Prostate gland (tissue), 2 donors: ENCODE measurements around the gene GOLGA1. TPM values are rescaled to one million over a fixed set of nuclear protein-coding genes. Genes with fewer than 3 reads are reported as not detected.

ENCODE experiments used
- DNase-seq: peaks from one replicate; pipeline ENCODE4 v3.0.0-alpha.2; 2019; ENCODE audit warnings: low spot score
- H3K27ac ChIP-seq, 2 donors: fragments of 200-600 bp; sonication (generic); 2 replicates each; pipeline ENCODE4 v1.5.1; 2017 to 2019
- H3K27me3 ChIP-seq: fragments of 200-600 bp; sonication (generic); replicated peaks from 2 replicates; pipeline ENCODE4 v1.5.1; 2019; ENCODE audit not compliant: insufficient read depth
- H3K36me3 ChIP-seq, 2 donors: fragments of 200-600 bp; sonication (generic); 1 replicate in 1 of 2; 2 replicates in 1 of 2; pipeline versions ENCODE4 v1.5.1 to v1.8.1; 2017 to 2019
- H3K4me1 ChIP-seq: fragments of 200-600 bp; sonication (generic); replicated peaks from 2 replicates; pipeline ENCODE4 v1.5.1; 2019
- H3K4me3 ChIP-seq, 2 donors: fragments of 200-600 bp; sonication (generic); 2 replicates each; pipeline ENCODE4 v1.5.1; 2017 to 2019
- H3K9me3 ChIP-seq: fragments of 200-600 bp; sonication (generic); 2 replicates; pipeline ENCODE4 v1.5.1; 2017
- POLR2A ChIP-seq: fragments of 450-650 bp; IDR thresholded peaks from one replicate; pipeline ENCODE4 v1.6.1; 2016; ENCODE audit warnings: antibody characterized with exemption, mild to moderate bottlenecking
- POLR2AphosphoS5 ChIP-seq: sonication (generic); formaldehyde crosslinking; IDR thresholded peaks from one replicate; pipeline ENCODE4 v1.6.1; 2017; ENCODE audit warnings: antibody characterized with exemption
- WGBS: methylation state at CpG from one replicate; pipeline ENCODE4 v1.1.5; 2018; 5-methylcytosine and 5-hydroxymethylcytosine counted together
- intact Hi-C: fragments of 100-400 bp; cut with DNase I; formaldehyde crosslinking; loops from one replicate; pipeline ENCODE4 v1.14.2; 2022
- total RNA-seq, 2 donors: library from RNA; depleted of rRNA; stranded (reverse); fragments of >200 nt; gene quantifications; one replicate each; pipeline ENCODE4 v1.1.0, GENCODE V29; 2016
- TF ChIP-seq, protein P1 (sequence below), 4 experiments: fragments of 200-600 bp in 2 of 4; fragments of 450-650 bp in 2 of 4; sonication (generic) in 2 of 4; IDR thresholded peaks; 1 replicate in 3 of 4; 2 replicates in 1 of 4; pipeline ENCODE4 v1.5.1; 2016 to 2019; ENCODE audit warnings: antibody characterized with exemption in 4 of 4, mild to moderate bottlenecking in 2 of 4, moderate library complexity in 2 of 4

GOLGA1 gene
- total RNA-seq, 2 donors from 2014 or later = 12.5 to 28.3 TPM

DNA sequence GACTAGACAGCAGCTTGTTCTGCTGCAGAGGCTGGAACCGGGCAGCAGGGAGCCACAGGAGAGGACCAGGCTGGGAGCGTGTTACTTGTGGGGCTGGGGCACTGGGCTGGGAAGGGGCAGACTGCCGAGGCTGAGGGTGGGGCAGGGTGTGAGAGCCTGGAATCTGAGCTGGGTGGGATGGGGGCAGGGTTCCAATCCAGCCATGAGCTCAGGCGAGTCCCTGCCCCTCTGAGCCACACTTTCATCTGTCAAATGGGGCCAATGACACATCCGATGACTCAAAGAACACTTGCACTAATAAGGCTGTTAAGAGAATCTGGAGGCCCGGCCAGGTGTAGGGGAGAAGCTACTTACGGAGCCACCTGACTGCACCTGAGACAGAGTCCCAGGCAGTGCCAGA lies 106.3 kb downstream of the GOLGA1 start:
- intact Hi-C loops = no loop called here
- H3K9me3 ChIP-seq = no peaks in the 10 kb centered on the region
- no peaks in the 10 kb centered on the region for H3K36me3 ChIP-seq
- TF ChIP-seq POLR2A (no peak), POLR2AphosphoS5 (no peak)
- TF ChIP-seq, protein P1, sequence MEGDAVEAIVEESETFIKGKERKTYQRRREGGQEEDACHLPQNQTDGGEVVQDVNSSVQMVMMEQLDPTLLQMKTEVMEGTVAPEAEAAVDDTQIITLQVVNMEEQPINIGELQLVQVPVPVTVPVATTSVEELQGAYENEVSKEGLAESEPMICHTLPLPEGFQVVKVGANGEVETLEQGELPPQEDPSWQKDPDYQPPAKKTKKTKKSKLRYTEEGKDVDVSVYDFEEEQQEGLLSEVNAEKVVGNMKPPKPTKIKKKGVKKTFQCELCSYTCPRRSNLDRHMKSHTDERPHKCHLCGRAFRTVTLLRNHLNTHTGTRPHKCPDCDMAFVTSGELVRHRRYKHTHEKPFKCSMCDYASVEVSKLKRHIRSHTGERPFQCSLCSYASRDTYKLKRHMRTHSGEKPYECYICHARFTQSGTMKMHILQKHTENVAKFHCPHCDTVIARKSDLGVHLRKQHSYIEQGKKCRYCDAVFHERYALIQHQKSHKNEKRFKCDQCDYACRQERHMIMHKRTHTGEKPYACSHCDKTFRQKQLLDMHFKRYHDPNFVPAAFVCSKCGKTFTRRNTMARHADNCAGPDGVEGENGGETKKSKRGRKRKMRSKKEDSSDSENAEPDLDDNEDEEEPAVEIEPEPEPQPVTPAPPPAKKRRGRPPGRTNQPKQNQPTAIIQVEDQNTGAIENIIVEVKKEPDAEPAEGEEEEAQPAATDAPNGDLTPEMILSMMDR (IDR thresholded peaks at IDR 0.05) = no peak
- H3K4me3 ChIP-seq = no peak overlapping the region
- H3K4me1 ChIP-seq = no peaks in the 10 kb centered on the region
- H3K27ac ChIP-seq = no peak overlapping the region
- H3K27me3 ChIP-seq = no peaks in the 10 kb centered on the region
- DNase-seq = no peak
- 64% methylated on average over 7 of the region's 7 CpGs for WGBS

GRCh38 chr9:124831642-124832364 lies 109.1 kb downstream of the GOLGA1 start:
- H3K9me3 ChIP-seq = no peaks in the 10 kb centered on the region
- no peak overlapping the region for H3K4me3 ChIP-seq
- H3K27ac ChIP-seq = no peak overlapping the region
- 83% methylated on average over 9 of the region's 9 CpGs for WGBS
- intact Hi-C loops = no loop called here
- TF ChIP-seq, protein P1 (IDR thresholded peaks at IDR 0.05) = no peak
- TF ChIP-seq POLR2A (no peak), POLR2AphosphoS5 (no peak)
- DNase-seq = no peak
- no peaks in the 10 kb centered on the region for H3K27me3 ChIP-seq
- no peaks in the 10 kb centered on the region for H3K36me3 ChIP-seq
- H3K4me1 ChIP-seq = no peaks in the 10 kb centered on the region

DNA sequence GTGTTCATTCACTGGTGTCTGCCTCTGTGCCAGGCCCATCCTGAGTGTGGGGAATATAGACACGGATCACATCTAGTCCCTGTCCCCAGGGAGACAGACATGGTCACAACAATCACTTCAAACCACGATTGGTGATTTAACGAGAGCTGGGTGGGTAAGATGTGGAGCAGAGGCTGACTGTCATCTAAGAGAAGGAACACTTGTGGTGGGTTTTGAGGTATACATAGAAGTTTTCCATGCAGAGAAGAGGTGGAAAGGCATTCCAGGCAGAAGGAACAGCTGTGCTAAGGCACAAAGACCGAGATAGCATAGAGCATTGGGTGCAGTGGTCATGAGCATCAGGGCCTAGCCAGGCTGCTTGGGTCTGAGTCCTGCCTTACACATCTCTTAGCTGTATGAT lies 110.3 kb downstream of the GOLGA1 start:
- intact Hi-C loops = no loop called here
- no peaks in the 10 kb centered on the region for H3K27me3 ChIP-seq
- no peak overlapping the region for H3K27ac ChIP-seq
- WGBS = 72% methylated on average over 4 of the region's 4 CpGs
- H3K9me3 ChIP-seq = no peaks in the 10 kb centered on the region
- no peak overlapping the region for H3K4me3 ChIP-seq
- no peaks in the 10 kb centered on the region for H3K4me1 ChIP-seq
- no peaks in the 10 kb centered on the region for H3K36me3 ChIP-seq
- TF ChIP-seq POLR2A (no peak), POLR2AphosphoS5 (no peak)
- TF ChIP-seq, protein P1 (IDR thresholded peaks at IDR 0.05) = no peak
- no peak for DNase-seq

- intact Hi-C loops = no loop called here
- DNase-seq = no peak
- Histone ChIP-seq H3K36me3 (no peaks in the 10 kb centered on the region), H3K27ac (no peak overlapping the region), H3K9me3 (no peaks in the 10 kb centered on the region), H3K4me1 (no peaks in the 10 kb centered on the region), H3K4me3 (no peak overlapping the region), H3K27me3 (no peaks in the 10 kb centered on the region)
- 39% methylated on average over 5 of the region's 5 CpGs for WGBS
- TF ChIP-seq POLR2AphosphoS5 (no peak), POLR2A (no peak)
- TF ChIP-seq, protein P1 (IDR thresholded peaks at IDR 0.05) = no peak
Observed at GRCh38 chr9:124829334-124829669, 111.6 kb downstream of the GOLGA1 start.
